Subcutaneous adipose tissue (tissue), 4 donors: ENCODE data around the gene APOC3. TPM values are rescaled to one million over a fixed set of nuclear protein-coding genes. Genes with fewer than 3 reads are reported as not detected.

Experiments
- total RNA-seq, 4 donors: library from RNA; depleted of rRNA; stranded (reverse); fragments of >200 nt; gene quantifications; one replicate each; pipeline ENCODE4 v1.1.0, GENCODE V29; 2016
- TF ChIP-seq, protein P1 (sequence below): fragments of 450-650 bp; IDR thresholded peaks from one replicate; pipeline ENCODE4 v1.5.1; 2016; ENCODE audit warnings: low read depth, mild to moderate bottlenecking, control low read depth, antibody characterized with exemption, moderate library complexity

APOC3 gene
- total RNA-seq, 4 donors from 2014 or later: not detected

DNA sequence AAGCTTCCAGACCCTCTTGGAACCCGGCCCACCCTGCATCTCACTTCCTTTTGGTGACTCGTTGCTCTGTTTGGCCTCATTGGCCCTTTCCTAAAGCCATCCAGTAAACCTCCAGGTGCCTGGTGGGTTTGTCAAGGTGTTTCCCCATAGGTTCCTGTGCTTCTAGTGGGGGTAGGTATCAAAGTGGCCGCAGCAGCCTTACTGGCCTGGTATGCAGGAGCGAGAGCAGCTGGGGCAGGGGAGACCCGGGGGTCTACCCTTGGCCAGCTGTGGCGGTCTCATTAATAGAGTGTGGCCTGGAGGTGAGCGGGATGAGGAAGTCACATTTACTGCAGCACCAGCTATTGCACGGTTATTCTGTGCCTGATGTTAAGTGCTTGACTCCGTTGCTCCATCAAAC lies 10.7 kb upstream of the APOC3 start:
- TF ChIP-seq, protein P1, sequence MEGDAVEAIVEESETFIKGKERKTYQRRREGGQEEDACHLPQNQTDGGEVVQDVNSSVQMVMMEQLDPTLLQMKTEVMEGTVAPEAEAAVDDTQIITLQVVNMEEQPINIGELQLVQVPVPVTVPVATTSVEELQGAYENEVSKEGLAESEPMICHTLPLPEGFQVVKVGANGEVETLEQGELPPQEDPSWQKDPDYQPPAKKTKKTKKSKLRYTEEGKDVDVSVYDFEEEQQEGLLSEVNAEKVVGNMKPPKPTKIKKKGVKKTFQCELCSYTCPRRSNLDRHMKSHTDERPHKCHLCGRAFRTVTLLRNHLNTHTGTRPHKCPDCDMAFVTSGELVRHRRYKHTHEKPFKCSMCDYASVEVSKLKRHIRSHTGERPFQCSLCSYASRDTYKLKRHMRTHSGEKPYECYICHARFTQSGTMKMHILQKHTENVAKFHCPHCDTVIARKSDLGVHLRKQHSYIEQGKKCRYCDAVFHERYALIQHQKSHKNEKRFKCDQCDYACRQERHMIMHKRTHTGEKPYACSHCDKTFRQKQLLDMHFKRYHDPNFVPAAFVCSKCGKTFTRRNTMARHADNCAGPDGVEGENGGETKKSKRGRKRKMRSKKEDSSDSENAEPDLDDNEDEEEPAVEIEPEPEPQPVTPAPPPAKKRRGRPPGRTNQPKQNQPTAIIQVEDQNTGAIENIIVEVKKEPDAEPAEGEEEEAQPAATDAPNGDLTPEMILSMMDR: no peak

DNA sequence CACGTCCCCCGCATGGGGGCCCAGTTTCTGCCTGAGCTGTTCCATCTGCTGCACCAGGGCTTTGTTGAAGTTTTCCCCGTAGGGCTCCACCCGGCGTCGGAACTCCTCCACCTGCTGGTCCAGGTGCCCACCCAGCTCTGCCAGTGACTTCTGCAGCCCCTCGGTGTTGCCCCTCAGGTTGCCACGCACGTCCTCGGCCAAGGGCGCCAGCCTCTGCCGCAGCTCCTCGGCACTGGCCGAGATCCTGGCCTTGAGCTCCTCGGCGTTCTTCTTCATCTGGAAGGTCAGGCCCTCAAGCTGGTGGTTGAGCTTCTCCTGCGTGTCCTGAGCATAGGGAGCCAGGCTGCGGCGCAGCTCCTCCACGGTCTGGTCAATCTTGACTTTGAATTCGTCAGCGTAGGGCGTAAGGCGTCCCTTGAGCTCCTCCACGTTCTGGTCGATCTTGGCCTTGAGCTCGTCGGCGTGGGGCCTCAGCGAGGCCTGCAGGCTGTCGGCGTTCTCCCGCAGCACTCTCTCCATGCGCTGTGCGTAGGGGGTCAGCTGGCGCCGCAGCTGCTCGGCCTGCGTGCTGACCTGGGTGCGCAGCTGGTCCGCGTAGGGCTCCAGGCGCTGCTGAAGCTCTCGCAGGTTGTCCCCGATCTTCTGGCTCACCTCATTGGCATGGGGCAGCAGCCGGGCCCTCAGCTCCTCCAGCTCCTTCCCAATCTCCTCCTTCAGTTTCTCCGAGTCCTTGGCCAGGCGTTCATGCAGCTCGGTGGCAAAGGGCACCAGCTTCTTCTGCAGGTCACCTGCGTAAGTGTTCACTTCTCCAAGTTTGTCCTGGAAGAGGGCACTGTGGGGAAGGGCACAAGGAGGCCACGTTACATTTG lies 8.4 kb upstream of the APOC3 start:
- TF ChIP-seq, protein P1: no peak

DNA sequence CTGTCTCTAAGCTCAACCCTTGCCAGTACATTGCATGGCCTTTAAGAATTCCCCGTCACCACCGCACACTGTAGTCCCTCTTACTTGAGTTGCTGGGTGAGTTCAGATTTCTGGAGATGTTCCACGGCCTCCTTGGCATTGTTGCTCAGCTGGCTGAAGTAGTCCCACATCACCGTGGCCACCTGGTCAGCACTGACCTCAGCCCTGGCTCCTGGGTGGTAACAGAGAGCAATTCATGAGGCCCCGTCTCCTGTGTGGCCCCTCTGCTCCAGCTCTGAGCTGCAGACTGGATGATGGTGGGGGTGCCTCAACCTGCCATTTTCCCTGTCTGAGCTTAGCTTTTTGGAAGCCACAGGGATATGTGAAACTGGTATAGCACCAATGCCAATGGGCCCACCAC lies 7.1 kb upstream of the APOC3 start:
- TF ChIP-seq, protein P1: no peak

DNA sequence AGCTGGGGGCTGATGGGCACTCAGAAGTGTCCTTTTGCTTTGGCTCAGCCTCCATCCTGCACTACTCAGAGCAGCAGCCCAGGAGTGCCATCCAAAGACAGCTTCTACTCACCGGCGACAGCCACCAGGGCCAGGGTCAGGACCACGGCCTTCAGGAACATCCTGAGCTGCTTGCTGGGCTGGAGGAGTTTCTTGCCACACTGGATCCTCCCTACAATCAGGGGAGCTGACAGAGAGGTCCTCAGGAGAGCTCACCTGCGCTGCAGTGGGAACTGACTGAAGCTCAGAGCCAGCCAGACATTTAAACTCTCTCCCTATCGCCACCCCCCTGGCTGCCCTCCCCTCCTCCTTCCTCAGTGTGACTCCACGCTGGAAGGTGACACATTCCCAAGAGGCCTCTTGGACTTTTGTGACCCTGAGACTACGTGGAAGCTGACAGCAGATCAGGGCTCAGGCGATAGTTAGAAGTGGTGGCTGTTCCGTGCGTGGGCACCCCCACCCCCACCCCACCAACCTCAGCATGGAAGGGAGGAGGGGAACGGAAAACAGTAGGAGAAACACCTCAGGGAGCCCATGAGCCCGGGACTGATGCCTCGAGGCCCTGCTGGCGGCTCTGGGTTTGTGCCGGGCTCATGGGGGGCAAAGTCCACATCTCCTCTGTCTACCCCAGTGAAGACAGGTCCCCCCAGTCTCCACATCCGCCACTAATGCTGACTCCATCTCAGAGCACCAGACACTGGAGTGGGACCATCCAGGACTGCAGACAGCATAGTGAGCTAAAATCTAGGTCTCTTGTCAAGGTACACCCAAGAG lies 6.5 kb upstream of the APOC3 start, which contains the start of gene APOA4:
Gene APOA4 (minus strand): TSS at position 274 of the 813 bp plus-strand sequence. CDS start 113 bp downstream, at position 161.
- TF ChIP-seq, protein P1: no peak

DNA sequence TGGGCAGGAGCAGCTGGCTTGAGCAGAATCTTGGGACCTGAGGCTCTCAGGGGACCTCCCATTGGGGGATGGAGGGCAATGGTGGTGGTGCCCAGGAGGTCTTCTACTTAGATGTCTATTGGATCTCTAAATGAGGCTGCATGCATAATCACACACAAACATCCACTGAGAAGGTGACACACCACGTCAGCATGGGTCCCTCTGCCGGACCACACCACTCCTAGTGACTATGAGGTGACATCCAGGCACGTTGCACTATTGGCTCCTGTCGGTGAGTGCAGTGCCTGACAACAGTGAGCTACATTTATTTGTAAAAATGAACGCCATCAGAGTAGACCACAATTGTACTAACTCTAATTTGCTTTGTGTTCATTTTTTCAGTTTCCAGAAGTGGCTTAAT lies 4.3 kb upstream of the APOC3 start:
- TF ChIP-seq, protein P1: no peak

DNA sequence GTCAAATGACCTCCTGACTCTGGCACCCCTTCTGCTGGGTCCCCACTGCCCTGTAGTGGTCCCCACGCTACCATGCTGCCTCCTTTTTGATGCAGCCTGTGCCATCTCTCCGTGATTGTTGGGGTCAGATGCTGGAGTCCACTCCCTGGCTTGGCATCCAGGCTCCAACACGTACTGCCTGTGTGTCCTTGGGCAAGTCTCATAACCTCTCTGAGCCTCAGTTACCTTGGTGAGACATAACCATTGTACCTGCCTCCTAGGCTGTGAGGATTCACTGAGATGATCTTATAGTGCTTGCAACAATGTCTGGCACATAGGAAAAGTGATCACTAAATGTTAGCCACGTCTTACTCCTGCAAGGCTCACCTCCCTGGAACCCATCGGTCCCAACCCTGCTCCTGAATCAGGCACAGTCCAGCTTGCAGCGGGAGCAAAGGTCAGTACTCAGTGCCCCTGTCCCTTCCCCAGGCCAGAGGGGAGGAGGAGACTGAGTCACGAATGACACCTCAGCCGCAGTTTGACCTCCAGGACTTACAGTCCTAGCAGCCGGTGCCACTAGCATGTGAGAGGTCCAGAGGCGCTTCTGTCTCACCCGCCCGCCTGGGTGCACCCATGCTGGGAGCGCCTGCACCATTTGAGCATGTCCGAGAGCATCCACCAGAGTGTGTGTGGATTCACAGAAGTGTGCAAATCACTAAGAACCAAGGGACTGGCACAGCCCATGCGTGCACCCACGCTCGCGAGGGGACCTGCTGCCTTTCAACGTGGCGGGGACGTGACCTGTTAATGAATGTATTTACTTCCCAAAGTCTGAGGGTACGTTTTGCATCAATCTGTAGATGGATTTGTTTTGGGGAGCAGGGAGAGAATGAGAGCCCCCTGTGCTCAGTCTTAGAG lies 3.6 kb upstream of the APOC3 start:
- TF ChIP-seq, protein P1: no peak
